Activated CD8-positive, alpha-beta T cell treated with anti-CD3 and anti-CD28 coated beads for 36 hours (primary cell): Measurements from ENCODE around the gene MORC2. TPM values are rescaled to one million over a fixed set of nuclear protein-coding genes. Genes with fewer than 3 reads are reported as not detected.

Source experiments
- ATAC-seq: fragments of 200-7000 bp; cut with Tn5 transposase; one replicate; pipeline ENCODE4 v1.10.0; 2021; ENCODE audit warnings: mild to moderate bottlenecking, moderate library complexity
- CTCF ChIA-PET: fragments of 350-600 bp; sonication (Branson Sonifier 250); formaldehyde crosslinking; loops from one replicate; lab custom pipeline; 2021; ENCODE audit warnings: antibody characterized with exemption; lab: Charles Lee
- POLR2A ChIA-PET: fragments of 350-600 bp; sonication (Branson Sonifier 250); formaldehyde crosslinking; loops from one replicate; lab custom pipeline; 2021; ENCODE audit warnings: antibody characterized with exemption; lab: Charles Lee
- DNase-seq: peaks from one replicate; pipeline ENCODE4 v3.0.0-alpha.2; 2020
- H3K27ac Mint-ChIP-seq: one replicate; pipeline ENCODE4 v1.8.0; 2021; ENCODE audit warnings: mild to moderate bottlenecking, mixed read lengths
- H3K27me3 Mint-ChIP-seq: one replicate; pipeline ENCODE4 v1.8.0; 2021; ENCODE audit warnings: mixed read lengths
- H3K36me3 Mint-ChIP-seq: one replicate; pipeline ENCODE4 v1.8.0; 2021; ENCODE audit warnings: low read depth, mixed read lengths
- H3K4me1 Mint-ChIP-seq: one replicate; pipeline ENCODE4 v1.8.0; 2021; ENCODE audit warnings: low read depth, mixed read lengths
- H3K4me3 Mint-ChIP-seq: one replicate; pipeline ENCODE4 v1.8.0; 2021; ENCODE audit warnings: mild to moderate bottlenecking, moderate library complexity, mixed read lengths
- H3K9me3 Mint-ChIP-seq: one replicate; pipeline ENCODE4 v1.8.0; 2021; ENCODE audit warnings: mixed read lengths
- intact Hi-C: fragments of 100-400 bp; cut with micrococcal nuclease; formaldehyde crosslinking; loops from one replicate; pipeline ENCODE4 v1.10.0; 2022
- total RNA-seq, 2 experiments: library from RNA; stranded (reverse); gene quantifications; one replicate each; pipeline ENCODE4 v1.2.3, GENCODE V29; 2021
- TF ChIP-seq, protein P1 (sequence below): fragments of 200-600 bp; IDR thresholded peaks from one replicate; pipeline ENCODE4 v1.8.0; 2022; ENCODE audit warnings: antibody characterized with exemption, mild to moderate bottlenecking

Gene MORC2
- total RNA-seq, 2 experiments from 2014 or later: 20.8 to 23.0 TPM

DNA sequence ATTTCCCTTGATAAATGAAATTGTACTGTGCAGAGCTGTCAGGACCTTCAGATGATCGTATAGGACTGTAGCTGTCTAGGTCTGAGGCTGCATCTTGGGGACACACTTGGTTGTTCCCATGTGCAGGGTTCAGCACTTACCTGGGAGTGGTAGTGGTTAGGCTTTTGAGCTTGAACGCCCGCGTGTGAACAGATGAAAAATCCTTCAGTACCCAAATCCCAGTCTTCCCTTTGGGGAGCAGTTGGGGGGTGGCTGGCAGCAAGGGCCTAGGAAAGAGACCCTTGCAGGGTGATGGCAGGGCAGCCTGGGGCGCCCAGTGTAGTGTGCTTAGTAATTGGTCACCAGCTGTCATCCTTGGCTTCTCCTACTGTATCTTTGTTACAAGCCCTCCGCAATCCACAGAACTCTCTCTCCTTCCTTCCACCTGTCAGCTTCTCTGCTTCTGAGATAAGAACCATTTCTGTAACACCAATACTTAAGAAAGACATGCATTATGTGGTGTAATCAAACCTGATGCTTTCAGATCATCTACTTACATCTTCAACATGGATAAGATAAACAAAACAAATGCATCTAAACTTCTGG is 64.6 kb downstream of the MORC2 start:
- ChIA-PET CTCF (interaction anchor here (0.9 to 2.6 kb wide), 2 partner anchors 12 to 15 kb away, joined by 3 to 9 read pairs; no protein-coding TSS in a partner anchor), POLR2A (no interaction called here)
- H3K9me3 Mint-ChIP-seq: peaks cover 2% of the 10 kb centered on the region
- peaks cover 11% of the 10 kb centered on the region for H3K36me3 Mint-ChIP-seq
- H3K4me3 Mint-ChIP-seq: no peak overlapping the region
- no peaks in the 10 kb centered on the region for H3K27me3 Mint-ChIP-seq
- intact Hi-C loops: no loop called here
- no peak overlapping the region for H3K27ac Mint-ChIP-seq
- H3K4me1 Mint-ChIP-seq: peaks cover 4% of the 10 kb centered on the region
- TF ChIP-seq, protein P1, sequence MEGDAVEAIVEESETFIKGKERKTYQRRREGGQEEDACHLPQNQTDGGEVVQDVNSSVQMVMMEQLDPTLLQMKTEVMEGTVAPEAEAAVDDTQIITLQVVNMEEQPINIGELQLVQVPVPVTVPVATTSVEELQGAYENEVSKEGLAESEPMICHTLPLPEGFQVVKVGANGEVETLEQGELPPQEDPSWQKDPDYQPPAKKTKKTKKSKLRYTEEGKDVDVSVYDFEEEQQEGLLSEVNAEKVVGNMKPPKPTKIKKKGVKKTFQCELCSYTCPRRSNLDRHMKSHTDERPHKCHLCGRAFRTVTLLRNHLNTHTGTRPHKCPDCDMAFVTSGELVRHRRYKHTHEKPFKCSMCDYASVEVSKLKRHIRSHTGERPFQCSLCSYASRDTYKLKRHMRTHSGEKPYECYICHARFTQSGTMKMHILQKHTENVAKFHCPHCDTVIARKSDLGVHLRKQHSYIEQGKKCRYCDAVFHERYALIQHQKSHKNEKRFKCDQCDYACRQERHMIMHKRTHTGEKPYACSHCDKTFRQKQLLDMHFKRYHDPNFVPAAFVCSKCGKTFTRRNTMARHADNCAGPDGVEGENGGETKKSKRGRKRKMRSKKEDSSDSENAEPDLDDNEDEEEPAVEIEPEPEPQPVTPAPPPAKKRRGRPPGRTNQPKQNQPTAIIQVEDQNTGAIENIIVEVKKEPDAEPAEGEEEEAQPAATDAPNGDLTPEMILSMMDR: no peak
- DNase-seq: no peak
- ATAC-seq: no peak

GRCh38 chr22:30902496-30903357 is 65.8 kb downstream of the MORC2 start:
- POLR2A ChIA-PET: no interaction called here
- Mint-ChIP-seq H3K27ac (no peak overlapping the region), H3K36me3 (peaks cover 16% of the 10 kb centered on the region), H3K4me1 (peaks cover 4% of the 10 kb centered on the region), H3K27me3 (no peaks in the 10 kb centered on the region), H3K9me3 (peaks cover 2% of the 10 kb centered on the region), H3K4me3 (no peak overlapping the region)
- TF ChIP-seq, protein P1: no peak
- intact Hi-C loops: no loop called here
- DNase-seq (no peak), ATAC-seq (no peak)
- CTCF ChIA-PET: no interaction called here

GRCh38 chr22:30894371-30894740 is 74.2 kb downstream of the MORC2 start:
- H3K27ac Mint-ChIP-seq: no peak overlapping the region
- peaks cover 12% of the 10 kb centered on the region for H3K4me1 Mint-ChIP-seq
- CTCF ChIA-PET: interaction anchor here (0.7 to 1.4 kb wide), 3 partner anchors 25 to 131 kb away, joined by 3 read pairs; no protein-coding TSS in a partner anchor
- H3K4me3 Mint-ChIP-seq: no peak overlapping the region
- intact Hi-C loops: no loop called here
- no peaks in the 10 kb centered on the region for H3K9me3 Mint-ChIP-seq
- POLR2A ChIA-PET: interaction anchor here (1.5 kb wide), 1 partner anchor 259 kb away, joined by 3 read pairs; the partner anchor contains the start of gene SLC35E4
- H3K27me3 Mint-ChIP-seq: no peaks in the 10 kb centered on the region
- TF ChIP-seq, protein P1: no peak
- H3K36me3 Mint-ChIP-seq: peaks cover 4% of the 10 kb centered on the region
- ATAC-seq: no peak
- no peak for DNase-seq

- CTCF ChIA-PET: interaction anchor here (0.7 to 1.4 kb wide), 4 partner anchors 12 to 131 kb away, joined by 3 read pairs; no protein-coding TSS in a partner anchor
- Mint-ChIP-seq H3K4me1 (peaks cover 12% of the 10 kb centered on the region), H3K27ac (peak overlapping the region; percentile 60), H3K36me3 (peaks cover 4% of the 10 kb centered on the region), H3K27me3 (no peaks in the 10 kb centered on the region), H3K9me3 (no peaks in the 10 kb centered on the region), H3K4me3 (no peak overlapping the region)
- no peak for ATAC-seq
- intact Hi-C loops: no loop called here
- DNase-seq: no peak
- POLR2A ChIA-PET: interaction anchor here (0.6 to 1.5 kb wide), 4 partner anchors 20 to 317 kb away, joined by 3 to 4 read pairs (median 3); partner anchors contain the start of gene SLC35E4
- TF ChIP-seq, protein P1: no peak
Measured at GRCh38 chr22:30893434-30894370, 74.9 kb downstream of the MORC2 start.
